ENCODE measurements around the gene SF3B2. TPM values are rescaled to one million over a fixed set of nuclear protein-coding genes. Genes with fewer than 3 reads are reported as not detected.

The SF3B2 gene
- total RNA-seq, 1 donor from 2014 or later, result 116 TPM

DNA sequence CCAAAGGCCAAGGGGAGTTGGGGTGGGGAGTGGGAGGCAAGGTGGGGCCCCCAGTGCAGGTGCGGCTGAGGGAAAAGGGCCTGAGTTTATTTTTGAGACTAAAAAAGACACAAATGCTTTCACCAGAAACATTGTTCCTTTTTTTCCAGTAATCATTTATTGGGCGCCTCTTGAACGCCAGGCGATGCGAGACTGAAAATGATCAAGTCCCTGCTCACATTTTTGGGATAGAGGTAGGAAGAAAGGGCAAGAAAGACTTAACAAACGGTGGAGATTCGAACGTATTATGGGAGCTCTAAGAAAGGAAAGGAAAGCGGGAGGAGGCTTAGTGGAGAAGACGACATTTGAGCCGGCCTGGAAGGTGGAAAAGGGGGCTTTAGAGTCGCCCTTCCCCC lies 796 bp upstream of the SF3B2 start:
- no peak for DNase-seq

DNA sequence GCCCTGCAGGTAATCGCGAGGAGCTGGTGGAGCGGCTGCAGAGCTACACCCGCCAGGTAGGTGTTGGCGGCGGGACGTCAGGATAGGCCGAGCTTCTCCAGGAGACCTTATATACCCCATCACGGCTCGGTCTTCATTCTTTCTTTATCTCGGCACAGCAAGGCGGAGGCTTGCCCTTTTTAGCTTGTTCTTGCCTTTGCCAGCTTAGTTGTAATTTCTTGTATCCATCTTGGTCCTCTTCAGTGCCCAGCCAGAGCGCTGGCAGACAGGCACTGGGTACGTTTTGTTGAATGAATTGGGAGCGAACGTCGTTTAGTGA lies 459 bp downstream of the SF3B2 start:
- no peak for DNase-seq

DNA sequence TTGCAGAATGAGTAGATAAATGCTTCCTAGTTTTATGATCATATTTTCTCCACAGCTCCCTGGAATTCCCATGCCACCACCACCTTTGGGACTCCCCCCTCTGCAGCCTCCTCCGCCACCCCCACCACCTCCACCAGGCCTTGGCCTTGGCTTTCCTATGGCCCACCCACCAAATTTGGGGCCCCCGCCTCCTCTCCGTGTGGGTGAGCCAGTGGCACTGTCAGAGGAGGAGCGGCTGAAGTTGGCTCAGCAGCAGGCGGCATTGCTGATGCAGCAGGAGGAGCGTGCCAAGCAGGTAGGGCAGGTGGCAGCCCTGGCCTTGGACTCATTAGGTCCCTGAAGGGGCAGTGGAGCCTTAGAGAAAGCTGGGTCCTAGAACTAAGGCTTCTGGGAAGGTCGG lies 2.9 kb downstream of the SF3B2 start:
- DNase-seq, result no peak

DNA sequence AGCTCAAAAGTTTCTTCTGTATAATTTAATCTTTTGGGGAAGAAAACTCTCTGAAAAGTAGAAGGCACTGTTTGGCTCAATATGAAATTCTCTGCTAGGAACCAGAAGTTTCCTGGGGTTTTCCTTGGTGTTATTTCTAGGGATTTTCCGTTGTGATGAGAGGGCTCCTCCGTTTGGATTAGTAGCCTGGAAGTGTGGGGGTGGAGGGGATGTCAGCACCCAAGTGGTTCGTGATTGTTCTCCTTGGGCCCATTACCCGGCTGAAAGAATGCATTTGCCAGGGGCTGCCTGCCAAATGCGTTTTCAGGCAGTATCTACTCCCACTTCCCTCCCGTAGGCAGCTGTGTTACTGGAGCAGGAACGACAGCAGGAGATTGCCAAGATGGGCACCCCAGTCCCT lies 4.3 kb downstream of the SF3B2 start:
- DNase-seq, result no peak

DNA sequence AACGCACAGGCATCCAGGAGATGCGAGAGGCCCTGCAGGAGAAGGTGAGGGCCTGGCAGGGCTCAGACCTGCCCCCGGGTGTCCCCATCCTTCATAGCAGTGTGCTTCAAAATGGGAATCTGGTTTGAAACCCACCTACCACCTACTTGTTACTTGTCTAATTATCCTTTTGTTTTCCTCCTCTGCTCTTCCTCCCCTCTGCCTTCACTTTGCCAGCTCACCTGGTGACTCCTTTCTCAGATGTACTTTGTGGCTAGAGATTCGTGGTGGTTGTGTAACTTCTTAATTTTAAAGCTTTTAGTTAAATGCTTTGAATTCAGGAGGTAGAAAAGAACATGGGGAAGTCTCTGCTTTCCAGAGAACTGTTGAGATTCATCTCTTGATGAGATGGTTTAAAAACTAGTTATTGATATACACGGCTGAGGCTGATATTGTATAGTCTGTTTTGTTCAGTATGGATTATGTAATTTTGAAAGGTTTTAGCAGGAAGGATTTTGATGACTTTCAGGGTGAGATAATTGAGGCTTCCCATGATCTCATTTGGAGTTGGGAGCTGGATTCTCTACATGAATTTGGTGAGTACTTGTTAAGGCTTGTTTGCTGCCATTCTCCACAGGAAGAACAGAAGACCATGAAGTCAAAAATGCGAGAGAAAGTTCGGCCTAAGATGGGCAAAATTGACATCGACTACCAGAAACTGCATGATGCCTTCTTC lies 8.0 kb downstream of the SF3B2 start:
- DNase-seq, result no peak

DNA sequence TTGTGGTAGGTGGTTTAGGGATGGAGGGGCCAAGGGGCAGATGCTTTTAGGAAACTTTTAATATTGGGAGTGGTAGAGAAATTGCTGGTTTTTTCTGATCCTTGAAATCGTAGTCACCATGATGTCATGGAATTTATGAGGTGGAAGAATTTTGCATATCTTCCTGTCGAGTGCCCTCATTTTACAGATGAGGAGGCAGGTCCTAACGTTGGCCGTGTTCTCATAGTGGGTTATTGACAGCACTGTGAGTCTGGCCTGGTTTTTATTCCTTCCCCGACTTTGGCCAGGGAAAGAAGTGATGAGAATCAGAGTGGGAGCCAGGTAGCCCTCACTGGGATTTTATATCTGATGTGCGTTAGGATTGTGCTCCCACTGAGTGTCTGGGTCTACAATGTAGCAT lies 9.1 kb downstream of the SF3B2 start:
- DNase-seq, result no peak

DNA sequence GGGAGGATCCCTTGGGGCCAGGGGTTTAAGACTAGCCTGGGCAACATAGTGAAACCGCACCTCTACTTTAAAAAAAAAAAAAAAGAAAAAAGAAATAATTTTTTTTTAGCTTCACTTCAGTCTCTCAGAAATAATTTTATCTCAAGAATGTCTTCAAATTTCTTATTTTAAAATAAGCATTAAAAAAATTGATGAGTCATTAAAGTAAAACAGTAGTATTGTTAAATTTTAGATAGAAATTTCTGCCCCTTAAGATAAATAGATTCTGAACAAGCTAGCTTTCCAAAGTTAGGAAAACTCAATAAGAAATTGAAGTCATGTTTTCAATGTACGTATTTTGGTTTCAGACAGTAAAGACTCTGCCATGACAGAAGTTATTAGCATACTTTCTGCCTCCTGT lies 10.2 kb downstream of the SF3B2 start:
- DNase-seq, result no peak

DNA sequence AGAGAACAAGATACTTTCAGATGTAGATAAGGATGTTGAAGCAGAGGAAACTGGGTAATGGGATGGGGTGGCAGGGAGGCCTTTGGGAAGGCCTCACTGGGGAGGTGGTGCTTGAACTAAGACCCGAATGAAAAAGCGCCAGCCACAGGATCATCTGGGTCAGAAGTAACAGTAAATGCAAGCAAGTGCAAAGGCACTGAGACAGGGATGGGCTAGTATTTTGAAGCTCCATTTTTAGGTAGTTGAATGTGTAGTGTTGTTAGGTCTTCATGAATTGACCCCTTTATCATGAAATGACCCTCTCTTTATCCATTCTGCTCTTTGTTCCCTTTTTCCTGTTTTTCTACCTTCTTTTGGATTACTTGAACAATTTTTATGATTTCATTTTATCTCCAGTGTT lies 11.7 kb downstream of the SF3B2 start:
- no peak for DNase-seq

DNA sequence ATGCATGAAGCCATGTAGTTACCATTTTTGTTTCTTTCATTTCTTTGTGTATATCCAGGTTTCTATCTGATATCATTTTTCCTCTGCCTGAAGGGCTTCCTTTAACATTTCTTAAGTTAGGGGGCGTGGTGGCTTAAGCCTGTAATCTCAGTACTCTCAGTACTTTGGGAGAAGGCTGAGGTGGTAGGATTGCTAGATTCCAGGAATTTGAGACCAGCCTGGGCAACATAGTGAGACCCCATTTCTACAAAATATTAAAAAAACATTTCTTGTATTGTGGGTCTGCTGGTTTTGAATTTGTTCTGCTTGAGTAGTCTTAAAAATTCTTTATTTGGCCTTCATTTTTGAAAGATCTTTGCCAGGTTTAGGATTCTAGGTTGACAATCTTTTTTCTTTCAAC lies 12.4 kb downstream of the SF3B2 start:
- DNase-seq, result no peak

DNA sequence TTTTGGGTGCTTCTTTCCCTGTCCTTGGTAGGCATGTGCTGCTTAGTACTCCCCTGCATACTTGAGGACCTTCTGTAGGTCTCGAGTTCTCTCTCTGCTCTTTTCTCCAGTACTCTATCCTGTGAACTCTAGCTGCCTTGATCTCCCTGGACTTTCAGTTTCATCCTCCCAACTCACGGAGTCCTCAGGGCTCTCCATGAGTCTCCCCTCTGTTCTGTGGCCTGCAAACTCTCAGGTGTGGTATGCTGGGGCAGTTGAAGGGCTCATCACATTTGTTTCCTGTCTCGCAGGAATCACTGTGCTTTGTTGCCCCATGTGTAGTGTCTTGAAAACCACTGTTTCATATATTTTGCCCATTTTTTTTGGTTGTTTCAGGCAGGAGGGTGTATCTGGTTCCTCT lies 14.6 kb downstream of the SF3B2 start:
- no peak for DNase-seq

DNA sequence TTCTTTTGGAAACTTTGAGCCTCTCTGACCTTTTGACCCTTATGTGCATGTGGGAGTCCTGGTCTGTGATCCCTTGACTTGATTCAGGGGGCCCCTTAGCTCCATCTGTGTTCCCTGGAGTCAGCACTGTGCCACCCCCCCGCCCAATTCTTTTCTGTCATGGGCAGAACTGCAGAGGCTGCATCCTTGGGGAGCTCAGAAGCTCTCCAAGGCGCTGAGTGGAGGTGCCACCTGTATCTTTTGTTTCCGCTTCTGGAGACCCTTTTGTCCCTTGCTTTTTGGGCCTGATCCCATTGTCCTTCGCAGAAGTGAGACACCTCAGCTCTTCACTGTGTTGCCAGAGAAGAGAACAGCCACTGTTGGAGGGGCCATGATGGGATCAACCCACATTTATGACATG lies 15.5 kb downstream of the SF3B2 start:
- DNase-seq, result no peak

DNA sequence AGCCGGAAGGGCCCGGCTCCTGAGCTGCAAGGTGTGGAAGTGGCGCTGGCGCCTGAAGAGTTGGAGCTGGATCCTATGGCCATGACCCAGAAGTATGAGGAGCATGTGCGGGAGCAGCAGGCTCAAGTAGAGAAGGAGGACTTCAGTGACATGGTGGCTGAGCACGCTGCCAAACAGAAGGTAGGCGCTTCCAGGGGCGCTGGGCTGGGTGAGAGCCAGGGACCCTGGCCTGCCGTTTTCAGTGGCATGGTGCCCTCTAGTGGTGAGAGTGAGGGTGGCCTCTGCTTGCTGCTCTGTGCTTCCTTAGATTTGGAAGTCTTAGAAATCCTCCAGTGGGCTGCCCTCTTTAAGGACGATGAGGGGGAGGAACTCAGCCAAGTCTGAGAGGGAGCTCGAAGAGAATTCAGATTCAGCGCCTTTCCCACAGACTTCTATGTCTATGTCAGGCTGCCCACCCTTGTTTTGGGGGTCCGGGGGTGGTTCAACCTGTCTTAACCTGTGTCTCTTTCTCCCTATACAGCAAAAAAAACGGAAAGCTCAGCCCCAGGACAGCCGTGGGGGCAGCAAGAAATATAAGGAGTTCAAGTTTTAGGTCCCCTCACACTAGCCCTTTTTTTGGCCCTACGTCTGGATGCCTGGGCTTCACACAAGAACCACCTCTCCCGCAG lies 16.1 kb downstream of the SF3B2 start:
- peak; percentile 89 for DNase-seq

DNA sequence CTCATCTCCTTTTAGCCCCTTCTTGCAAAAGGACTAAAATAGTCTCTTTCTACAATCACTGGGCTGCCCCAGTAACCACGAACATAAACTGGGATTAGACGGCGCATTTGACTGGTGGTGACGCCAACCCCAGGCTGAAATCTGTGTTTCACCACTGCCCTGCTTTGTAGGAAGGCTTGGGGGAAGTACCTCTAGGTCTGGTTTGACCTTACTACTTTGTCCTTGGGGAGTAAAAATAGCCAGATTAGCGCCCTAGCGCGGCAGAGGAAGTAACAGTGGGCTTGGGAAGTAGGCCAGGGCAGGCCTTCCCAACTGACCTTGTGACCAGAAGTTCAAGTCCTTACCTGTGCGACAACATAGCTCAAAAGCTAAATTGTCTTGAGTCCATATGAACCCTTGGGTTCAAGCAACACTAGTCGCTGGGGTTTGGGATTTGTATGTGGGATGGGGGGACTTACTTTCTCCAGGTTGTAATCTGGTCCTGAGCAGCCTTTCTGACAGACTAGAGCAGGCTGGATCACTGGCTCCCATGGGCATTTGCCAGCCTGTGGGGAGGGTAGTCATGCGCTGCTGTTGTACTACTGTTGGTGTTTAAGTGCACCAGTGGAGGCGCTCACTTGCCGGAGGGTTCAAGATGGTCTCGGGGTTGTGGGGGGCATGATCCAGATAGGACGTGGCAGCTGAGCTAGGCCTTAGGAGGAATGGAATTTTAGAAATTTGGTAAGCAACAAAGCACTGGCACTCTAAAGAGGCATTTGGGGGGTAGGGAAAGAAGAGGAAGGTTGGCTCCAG lies 17.0 kb downstream of the SF3B2 start:
- peak; percentile 71 for DNase-seq

DNA sequence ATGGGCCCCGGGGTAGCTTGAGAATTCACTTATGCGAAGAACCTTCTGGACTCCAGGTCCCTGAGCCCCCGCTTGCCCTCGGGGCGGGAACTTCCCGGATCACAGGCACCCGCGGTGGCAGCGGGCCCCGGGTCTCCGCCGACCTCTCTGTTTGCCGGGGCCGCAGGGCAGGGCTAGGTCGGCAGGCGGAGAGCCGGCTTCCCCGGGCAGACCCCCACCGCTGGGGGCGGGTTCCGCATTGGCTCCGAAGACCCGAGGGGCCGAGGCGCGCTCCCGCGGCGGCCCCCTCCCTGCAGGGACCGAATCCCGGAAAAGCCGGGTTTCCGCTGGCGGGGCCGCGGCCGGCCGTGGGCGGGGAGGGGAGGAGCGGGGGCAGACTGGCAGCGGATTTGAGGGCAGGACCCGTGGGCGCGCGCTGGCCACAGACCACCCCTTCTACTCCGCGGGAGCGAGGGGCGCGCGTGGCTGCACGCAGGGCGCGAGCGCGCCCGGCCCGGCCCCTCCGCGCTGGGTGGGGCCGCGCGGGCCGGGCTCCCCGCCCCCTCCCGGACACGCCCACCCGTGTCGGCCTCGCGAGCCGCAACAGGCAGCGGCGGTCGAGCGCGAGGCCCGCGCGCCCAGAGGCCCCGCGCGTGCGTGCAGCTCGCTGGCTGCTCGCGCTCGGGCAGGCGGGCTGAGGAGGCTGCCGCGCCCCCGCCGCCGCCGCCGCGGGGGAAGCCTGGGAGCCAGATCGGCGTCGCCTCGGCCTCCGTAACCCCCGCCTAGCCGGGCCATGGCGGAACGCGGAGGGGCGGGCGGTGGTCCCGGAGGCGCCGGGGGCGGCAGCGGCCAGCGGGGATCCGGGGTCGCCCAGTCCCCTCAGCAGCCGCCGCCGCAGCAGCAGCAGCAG lies 17.8 kb downstream of the SF3B2 start, which contains the start of gene PACS1:
Gene PACS1 (plus strand): TSS at position 558 of the 889 bp plus-strand sequence. CDS start 215 bp downstream, at position 773.
- DNase-seq, result peak; percentile 88

DNA sequence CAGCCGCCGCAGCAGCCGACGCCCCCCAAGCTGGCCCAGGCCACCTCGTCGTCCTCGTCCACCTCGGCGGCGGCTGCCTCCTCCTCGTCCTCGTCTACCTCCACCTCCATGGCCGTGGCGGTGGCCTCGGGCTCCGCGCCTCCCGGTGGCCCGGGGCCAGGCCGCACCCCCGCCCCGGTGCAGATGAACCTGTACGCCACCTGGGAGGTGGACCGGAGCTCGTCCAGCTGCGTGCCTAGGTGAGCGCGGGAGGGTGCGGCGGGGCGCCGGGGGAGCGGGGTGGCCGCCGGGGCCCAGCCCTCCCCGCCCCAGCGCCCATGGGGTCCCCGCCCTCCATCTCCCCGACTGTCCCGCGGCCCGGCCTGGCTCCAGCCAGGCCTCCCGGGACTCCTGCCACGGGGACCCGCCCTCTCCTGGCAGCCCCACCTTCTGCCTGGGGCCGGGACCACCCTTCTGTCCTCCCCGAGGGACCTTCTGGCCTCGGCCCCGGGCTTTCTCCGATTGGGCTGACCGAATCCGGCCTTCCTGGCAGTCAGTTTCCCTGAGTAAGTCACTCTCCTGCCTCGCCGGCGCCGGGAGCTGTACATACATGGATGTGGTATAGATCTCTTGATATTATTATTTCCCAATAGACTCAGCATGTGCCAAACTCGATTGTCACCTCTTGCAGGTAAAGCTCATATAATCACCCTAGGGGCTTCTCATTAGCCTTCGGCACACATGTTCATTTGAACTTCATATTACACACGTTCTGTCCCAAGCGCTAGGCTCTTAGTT lies 18.6 kb downstream of the SF3B2 start:
- DNase-seq, result peak; percentile 53

DNA sequence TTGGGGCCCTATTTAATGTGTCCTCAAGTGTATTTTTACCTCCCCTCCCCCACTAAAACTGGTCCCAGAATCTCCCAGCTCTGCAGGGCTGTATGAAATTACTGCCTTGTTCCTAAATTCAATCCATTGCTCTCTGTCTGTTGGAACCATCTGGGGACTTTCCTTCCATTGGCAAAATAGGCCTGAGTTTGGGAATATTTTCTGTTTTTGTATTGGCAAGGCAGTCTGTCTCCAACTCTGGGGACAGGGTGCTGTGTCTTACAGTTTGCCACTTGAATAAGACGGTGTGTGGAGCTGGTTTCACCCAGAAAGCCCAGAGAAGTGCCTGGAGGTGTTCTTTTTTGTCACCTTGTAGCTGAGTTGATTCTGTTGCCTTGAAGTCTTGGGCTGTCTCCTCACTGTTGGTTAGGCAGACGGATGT lies 19.2 kb downstream of the SF3B2 start:
- peak; percentile 14 for DNase-seq

DNA sequence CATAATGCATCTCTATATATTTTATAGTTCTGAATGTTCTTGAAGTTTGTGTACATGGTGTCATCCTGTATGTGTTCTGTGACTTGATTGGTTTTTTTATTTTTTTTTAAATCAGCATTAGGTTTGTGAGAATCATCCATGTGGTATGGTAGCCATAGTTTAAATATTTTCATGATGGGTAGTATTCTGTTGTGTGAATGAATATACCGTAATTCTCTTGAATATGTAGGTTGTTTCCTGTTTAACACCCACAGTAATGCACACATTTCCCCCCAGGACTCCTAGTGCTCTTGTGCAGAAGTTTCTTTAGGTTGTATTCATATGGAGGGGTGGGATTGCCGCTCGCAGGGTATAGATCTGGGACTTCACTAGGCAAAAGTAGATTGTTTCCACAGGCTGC lies 19.9 kb downstream of the SF3B2 start:
- DNase-seq, result no peak

DNA sequence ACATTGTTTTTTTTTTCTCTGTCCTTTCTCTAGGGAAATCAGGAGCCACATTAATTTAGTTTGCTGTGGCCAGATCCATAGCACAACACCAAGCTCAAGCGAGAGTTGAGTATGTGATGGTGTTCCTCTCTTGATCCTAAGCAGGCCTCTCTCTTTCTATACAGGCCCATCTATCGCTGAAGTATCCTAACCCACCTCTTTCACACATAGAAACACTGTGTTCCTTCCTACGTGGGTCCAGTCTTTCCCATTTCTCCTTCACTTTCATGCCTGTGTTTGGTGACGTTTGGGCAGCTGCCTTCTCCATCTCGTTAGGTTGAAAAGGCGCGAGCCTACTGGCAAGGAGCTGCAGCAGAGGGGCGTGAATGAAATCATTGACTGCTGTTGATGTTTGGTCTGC lies 20.4 kb downstream of the SF3B2 start:
- DNase-seq, result no peak

DNA sequence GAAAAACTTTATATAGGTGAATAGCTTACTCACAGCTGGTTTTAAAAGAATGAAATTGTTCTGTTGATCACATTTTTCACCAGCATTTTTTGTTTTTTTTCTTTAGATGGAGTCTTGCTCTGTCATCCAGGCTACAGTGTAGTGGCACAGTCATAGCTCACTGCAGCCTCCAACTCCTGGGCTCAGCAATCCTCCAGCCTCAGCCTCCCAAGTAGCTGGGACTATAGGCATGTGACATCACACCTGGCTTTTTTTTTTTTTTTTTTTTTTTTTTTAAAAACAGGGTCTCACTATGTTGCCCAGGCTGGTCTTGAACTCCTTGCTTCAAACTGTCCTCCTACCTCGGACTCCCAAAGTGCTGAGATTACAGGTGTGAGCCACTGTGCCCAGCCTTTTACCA lies 21.5 kb downstream of the SF3B2 start:
- no peak for DNase-seq

DNA sequence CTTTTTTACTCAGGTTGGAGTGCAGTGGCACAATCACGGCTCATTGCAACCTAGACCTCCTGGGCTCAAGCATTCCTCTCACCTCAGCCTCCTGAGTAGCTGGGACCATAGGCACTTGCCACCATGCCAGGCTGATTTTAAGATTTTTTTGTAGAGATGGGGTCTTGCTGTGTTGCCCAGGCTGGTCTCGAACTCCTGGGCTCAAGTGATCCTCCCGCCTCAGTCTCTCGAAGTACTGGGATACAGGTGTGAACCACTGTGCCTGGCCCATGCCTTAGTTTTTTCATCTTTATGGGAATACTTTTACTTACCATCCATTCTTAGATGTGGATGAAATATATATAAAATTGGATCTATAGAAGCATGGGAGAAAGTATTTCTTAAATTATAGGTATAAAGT lies 23.1 kb downstream of the SF3B2 start:
- no peak for DNase-seq

DNA sequence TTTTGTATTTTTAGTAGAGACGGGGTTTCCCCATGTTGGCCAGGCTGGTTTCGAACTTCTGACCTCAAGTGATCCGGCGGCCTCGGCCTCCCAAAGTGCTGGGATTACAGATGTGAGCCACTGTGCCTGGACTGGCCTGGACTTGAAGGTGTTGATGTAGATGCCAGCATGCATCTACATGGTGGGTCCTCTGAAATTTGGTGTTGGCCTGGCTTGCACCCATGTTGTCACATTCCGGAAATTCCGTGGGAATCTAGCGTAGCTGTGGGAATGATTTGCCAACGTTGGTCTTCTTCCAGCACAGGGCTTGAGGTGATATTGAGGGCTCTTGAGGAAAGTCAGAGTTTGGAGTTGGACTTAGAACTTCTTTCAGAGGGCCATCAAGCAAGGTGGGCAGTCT lies 24.4 kb downstream of the SF3B2 start:
- DNase-seq, result no peak

DNA sequence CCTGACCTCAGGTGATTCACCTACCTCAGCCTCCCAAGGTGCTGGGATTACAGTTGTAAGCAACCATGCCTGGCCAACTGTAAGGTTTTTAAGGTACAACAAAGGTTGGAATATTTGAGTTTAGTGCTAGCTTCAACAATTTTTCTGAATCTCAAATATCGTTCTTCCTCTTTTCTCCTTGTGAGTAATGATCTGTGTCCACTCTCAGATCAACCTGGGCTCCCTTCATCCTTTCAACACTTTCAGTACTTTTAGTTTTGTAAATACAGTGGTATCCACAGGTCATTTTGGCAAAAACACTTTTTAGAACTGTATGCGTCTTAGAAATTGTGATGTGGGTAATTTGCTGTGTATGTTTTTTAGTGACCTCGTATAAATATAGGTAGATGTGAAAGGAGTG lies 25.8 kb downstream of the SF3B2 start:
- no peak for DNase-seq

All from dermis blood vessel endothelial cell (primary cell).